ENCODE results near the gene PLEKHM3. TPM values are rescaled to one million over a fixed set of nuclear protein-coding genes. Genes with fewer than 3 reads are reported as not detected.

PLEKHM3 gene
- total and polyA plus RNA-seq, 2 experiments from 2014 or later = 3.9 to 8.8 TPM

- no peak for TF ChIP-seq ZNF331 (CRISPR knock-in tag; IDR thresholded peaks at IDR 0.05; ENCODE audit: low read depth)
- no peak for TF ChIP-seq POLR2AphosphoS5 (IDR thresholded peaks at IDR 0.05; ENCODE audit: low read depth)
- TF ChIP-seq EZH2phosphoT487 (IDR thresholded peaks at IDR 0.05; ENCODE audit: unreplicated experiment) = no peak
- no peak for TF ChIP-seq ZNF114 (CRISPR knock-in tag; IDR thresholded peaks at IDR 0.05)
- TF ChIP-seq REST (IDR thresholded peaks at IDR 0.05; ENCODE audit: unreplicated experiment) = no peak
Observed at GRCh38 chr2:207901829-207902228, 123.5 kb downstream of the PLEKHM3 start (continued).

GRCh38 chr2:207901401-207901800, 123.9 kb downstream of the PLEKHM3 start:
- Histone ChIP-seq H3K4me2 (no peak overlapping the region), H3K4me1 (ENCODE audit: insufficient read depth) (peaks cover 26% of the 10 kb centered on the region)
- peaks cover 29% of the 10 kb centered on the region for H3K4me1 Mint-ChIP-seq
- TF ChIP-seq ZNF331 (CRISPR knock-in tag; IDR thresholded peaks at IDR 0.05; ENCODE audit: low read depth) (no peak), CTCF (conservative IDR thresholded peaks at IDR 0.05; ENCODE audit: low read depth in 2 of 2) (no peak), EZH2phosphoT487 (IDR thresholded peaks at IDR 0.05; ENCODE audit: unreplicated experiment) (no peak), POLR2AphosphoS5 (IDR thresholded peaks at IDR 0.05; ENCODE audit: low read depth) (no peak), CREB1 (CRISPR knock-in tag; IDR thresholded peaks at IDR 0.05; ENCODE audit: low read depth) (no peak), JUNB (IDR thresholded peaks at IDR 0.05; ENCODE audit: unreplicated experiment) (no peak), STAT1 (IDR thresholded peaks at IDR 0.05; ENCODE audit: unreplicated experiment) (no peak), ETS1 (IDR thresholded peaks at IDR 0.05) (no peak), REST (IDR thresholded peaks at IDR 0.05; ENCODE audit: unreplicated experiment) (no peak), ZNF114 (CRISPR knock-in tag; IDR thresholded peaks at IDR 0.05) (no peak), EZH2 (IDR thresholded peaks at IDR 0.05; ENCODE audit: low read depth, unreplicated experiment) (no peak)

More at GRCh38 chr2:207901401-207901800, 123.9 kb downstream of the PLEKHM3 start:
- H3K79me2 ChIP-seq (replicated peaks; ENCODE audit: insufficient read depth) = no peaks in the 10 kb centered on the region
- H3K27ac ChIP-seq (ENCODE audit: low read depth) = no peak overlapping the region
- Mint-ChIP-seq H3K4me3 (no peak overlapping the region), H3K27me3 (ENCODE audit: insufficient read depth, low read depth, poor library complexity) (peaks cover 2% of the 10 kb centered on the region), H3K9me3 (no peaks in the 10 kb centered on the region), H3K27ac (no peak overlapping the region), H3K36me3 (ENCODE audit: low read depth) (no peaks in the 10 kb centered on the region)
- H3K9me2 ChIP-seq (ENCODE audit: insufficient read depth) = no peaks in the 10 kb centered on the region
- no peaks in the 10 kb centered on the region for H3K36me3 ChIP-seq (ENCODE audit: insufficient read depth)
- no peak for ATAC-seq
- H2AFZ ChIP-seq = no peak overlapping the region
- no peaks in the 10 kb centered on the region for H3K27me3 ChIP-seq (ENCODE audit: insufficient read depth)
- H3F3A ChIP-seq (replicated peaks; ENCODE audit: low read depth) = 0 out of 2 replicates have a peak, but pooled peaks cover 3% of the 10 kb centered on the region
- no peak overlapping the region for H3K4me3 ChIP-seq
- H4K20me1 ChIP-seq (replicated peaks; ENCODE audit: insufficient read depth) = no peaks in the 10 kb centered on the region
- DNase-seq (ENCODE audit: low spot score) = no peak

All from GM23338 (cell line).